ENCODE data around the gene BRINP3.

- TF ChIP-seq CTCF (conservative IDR thresholded peaks at IDR 0.05; ENCODE audit: low read depth in 2 of 2) (no peak), POLR2AphosphoS5 (IDR thresholded peaks at IDR 0.05; ENCODE audit: low read depth) (no peak), EZH2 (IDR thresholded peaks at IDR 0.05; ENCODE audit: low read depth, unreplicated experiment) (no peak), STAT1 (IDR thresholded peaks at IDR 0.05; ENCODE audit: unreplicated experiment) (no peak), JUNB (IDR thresholded peaks at IDR 0.05; ENCODE audit: unreplicated experiment) (no peak), EZH2phosphoT487 (IDR thresholded peaks at IDR 0.05; ENCODE audit: unreplicated experiment) (no peak), REST (IDR thresholded peaks at IDR 0.05; ENCODE audit: unreplicated experiment) (no peak), CREB1 (CRISPR knock-in tag; IDR thresholded peaks at IDR 0.05; ENCODE audit: low read depth) (no peak), ETS1 (IDR thresholded peaks at IDR 0.05) (no peak)
Observed at GRCh38 chr1:190068304-190068703, 409.4 kb downstream of the BRINP3 start.
